ENCODE results near the gene RAE1.

The RAE1 gene

GRCh38 chr20:57374343-57374930, 23.4 kb downstream of the RAE1 start:
- no peak for DNase-seq

- no peak for DNase-seq
These were observed 24.0 kb downstream of the RAE1 start for GRCh38 chr20:57374931-57375651.

- DNase-seq, result no peak
These were observed 24.7 kb downstream of the RAE1 start for GRCh38 chr20:57375652-57376230.

DNA sequence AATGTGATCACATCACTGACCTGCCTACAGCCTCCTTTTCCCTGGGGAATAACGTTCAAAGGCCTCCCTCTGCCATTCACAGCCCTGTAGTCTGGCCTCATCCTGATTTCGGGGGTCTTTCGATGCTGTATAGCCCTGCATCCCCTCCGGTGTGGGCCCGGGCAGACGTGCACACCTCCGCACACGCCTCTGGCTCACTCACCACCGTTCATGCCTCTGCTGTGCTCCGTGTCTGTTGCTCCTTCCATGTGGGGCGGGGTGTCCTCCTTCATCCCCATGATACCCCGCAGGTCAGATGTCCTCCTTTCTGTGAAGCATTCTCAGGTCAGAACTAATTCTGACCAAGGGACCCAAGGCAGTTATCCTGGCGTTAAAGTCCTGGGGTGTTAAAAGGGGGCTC, 26.3 kb downstream of the RAE1 start:
- no peak for DNase-seq

DNA sequence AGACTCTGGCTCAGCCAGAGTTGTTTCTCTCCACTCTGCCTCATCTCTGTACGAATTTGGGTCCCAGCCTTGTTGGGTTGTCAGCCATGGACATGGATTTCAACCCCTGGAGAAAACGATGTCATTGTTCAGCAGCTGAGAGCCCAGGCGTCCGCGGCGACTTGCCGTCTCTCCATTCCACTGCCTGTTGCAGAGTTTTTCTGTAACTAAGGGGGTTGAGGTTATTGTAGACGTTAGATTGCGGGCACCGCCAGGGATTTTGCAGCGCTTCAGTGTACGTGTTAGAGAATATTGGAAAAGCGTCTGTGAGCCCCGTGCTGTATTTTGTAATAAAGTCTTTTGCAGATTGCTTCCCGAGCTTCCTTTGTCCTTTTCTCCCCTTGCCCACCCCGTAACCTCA, 27.1 kb downstream of the RAE1 start:
- DNase-seq, result no peak

- no peak for DNase-seq
These were observed 27.7 kb downstream of the RAE1 start for GRCh38 chr20:57378646-57379262.

DNA sequence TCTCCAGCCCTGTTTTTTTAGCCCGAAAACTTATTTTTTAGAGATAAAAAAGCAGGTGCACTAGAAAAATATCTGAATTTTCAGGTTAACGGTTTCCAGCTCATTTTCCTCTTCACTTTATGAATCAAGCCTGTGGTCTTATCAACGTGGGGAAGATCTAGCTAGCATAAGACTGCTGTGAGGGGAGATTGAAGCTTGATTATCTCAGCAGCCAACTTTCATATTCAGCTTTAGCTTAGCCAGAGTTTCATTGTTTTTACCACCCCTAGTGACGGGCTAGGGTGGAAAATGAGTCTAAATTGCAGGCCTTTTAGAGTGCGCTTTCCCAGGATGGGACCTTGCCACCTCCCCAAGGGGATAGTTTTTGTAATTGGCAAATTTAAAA, 28.2 kb downstream of the RAE1 start:
- no peak for DNase-seq

GRCh38 chr20:57380081-57380750, 29.2 kb downstream of the RAE1 start:
- DNase-seq, result no peak

DNA sequence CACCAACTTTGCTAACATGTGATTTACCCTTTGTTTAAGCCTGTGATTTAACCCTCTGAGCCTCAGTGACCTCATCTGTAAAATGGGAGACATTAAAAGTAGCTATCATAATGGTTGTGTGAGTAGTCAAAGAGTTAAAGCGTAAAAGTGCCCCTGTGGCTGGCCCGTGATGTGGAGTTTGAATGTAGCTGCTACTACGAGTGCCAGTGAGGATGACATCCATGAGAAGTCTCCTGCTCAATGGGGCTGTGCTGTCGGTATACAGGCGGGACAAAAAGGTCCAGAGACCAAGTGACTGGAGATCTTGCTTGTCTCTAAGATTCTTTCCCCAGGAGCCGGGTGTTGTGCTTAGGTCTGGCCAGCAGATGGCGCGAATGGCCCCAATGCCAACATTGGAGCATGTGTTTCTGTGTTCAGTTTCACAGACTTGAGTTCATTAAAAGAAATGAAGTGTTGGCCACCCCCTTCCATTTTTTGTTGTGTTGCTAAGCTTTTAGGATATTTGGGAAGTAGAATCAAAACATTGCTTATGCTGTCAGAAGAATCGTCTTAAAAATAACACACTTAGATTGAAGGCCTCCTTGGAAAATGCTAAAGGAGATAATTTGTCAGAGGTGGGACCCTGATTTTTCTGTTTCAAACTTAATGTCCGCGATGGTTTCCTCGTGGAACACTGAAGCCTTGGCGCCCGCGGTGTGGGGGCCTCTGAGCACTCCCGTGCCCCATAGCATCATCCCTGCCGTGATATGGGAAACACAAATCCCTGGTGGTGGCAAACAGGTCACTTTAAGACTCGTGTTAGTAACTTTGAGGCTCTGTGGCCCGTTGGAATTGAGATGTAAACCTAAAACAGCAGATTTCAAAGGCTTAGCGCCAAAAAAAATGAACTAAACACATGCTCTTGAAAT, 30.8 kb downstream of the RAE1 start:
- peak; percentile 92 for DNase-seq

- DNase-seq, result no peak
These were observed 31.5 kb downstream of the RAE1 start for GRCh38 chr20:57382516-57382915.

DNA sequence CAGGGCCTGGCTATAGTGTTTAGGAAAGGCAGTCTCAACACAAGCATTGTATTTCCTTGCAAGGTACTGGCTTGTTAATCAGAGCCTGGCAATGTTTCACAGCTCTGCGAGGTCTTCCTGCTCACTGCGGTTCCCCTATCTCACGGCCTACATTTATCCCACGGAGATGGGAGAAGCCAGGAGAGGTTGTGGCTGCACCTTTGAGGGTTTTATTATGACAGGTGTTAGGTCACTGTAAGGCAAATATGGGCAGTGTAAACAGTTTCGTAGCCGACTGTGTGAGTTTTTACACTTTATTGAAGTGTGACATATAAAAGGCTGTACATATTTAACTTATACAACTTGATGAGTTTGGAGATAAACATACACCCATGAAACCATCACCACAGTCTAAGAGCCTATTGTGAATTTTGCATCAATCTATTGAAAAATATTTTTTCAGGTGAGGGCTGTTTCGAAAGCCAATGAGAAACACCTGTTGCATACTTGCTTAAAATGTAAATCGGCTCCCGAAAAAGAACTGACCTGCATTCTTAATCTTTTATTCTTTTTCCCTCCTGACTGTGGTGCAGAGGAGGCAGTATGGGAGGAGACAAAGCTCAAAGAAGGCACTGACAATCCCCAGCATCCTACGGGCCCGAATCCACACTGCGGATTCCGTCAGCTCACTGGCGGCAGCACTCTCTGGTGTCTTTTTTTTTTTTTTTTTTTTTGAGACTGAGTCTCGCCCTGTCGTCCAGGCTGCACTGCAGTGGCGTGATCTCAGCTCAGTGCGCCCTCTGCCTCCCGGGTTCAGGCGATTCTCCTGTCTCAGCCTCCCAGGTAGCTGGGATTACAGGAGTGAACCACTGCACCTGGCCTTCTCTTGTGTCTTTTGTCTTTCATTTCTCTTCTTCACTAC, 32.6 kb downstream of the RAE1 start:
- no peak for DNase-seq

DNA sequence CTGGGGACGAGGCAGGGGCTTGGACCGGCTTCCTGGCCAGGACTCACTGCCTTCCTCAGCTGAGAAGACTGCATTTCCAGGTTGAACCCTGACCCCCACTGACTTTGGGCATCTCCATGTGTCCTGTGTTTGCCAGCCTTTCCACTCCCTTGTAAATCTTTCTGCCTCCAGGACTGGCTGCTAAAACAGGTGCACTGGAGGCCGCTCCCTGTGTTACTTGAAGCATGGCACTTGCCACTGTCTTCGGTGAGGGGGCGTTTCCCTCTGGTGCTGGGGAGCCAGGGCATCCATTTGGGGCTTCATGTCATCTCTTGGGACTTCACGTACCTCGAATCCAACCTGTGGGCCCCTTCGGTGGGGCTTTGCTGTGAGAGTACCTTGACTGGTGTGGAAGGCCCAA, 33.4 kb downstream of the RAE1 start:
- no peak for DNase-seq

DNA sequence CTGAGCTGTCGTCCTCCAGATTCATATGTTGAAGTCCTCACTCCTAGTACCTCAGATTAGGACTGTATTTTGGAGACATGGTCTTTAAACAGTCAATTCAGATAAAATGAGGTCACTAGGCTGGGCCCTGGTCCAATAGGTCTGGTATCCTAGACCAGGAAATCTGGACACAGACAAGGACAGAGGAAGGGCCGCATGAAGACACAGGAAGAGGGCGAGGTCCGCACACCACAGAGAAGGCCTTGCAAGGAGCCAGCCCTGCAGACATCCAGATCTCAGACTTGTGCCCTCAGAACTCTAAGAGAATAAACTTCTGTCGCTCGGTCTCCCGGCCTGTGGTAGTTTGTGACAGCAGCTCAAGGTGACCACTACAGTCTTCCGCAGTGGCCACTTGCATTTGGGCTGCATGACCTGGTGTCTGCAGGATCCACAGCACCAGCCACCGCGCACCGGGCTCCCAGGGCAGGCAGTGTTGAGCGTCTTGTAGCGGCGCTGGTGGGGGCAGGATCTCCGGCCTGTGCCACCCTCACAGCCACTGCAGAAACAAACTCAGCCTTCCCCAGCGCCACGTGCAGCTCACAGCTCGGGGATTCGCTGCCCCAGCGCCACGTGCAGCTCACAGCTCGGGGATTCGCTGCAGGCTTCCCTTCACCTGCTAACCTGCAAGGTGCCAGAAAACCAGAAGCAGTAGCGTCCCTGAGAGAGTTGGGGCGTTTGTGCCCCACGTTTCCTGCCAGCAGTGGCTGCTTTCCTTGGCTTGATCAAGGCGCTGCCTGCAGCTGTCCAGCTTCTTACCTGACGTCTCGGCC, 34.1 kb downstream of the RAE1 start:
- no peak for DNase-seq

- DNase-seq, result no peak
These were observed 34.9 kb downstream of the RAE1 start for GRCh38 chr20:57385940-57386339.

DNA sequence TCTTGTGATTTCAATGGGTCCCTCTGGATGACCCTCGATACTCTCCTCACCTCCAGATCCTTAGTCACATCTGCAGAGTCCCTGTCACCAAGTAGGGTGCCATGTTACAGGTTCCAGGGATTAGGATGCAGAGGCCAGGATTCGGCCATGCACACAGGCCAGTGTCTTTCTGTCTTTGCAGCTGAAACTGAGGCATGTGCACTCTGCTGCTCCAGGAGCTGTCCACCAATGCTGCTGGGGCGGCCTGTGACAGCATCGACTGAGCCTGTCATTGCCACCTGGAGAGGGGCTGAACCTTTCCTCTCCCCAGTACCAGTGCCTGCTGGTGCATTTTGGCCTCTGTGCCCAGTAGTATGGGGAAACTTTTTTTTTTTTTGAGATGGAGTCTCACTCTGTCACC, 35.7 kb downstream of the RAE1 start:
- DNase-seq, result no peak

DNA sequence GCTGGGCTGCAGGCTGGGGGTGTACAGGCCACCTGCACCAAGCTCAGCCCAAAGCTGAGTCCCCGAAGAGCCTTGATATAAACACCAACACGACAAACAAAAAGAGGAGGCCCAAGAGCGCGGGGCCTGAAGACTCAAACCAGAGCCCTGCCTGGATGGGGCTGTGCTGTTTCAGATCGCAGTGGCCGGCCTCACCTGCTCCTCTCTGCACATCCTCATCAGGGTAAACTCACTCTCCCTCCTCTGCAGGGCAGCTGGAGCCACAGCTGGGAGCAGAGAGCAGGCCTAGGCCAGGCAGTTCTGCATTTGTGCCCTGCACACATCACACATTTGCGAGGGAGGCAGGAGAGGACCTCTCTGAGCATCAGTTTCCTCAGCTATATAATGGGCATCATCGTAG, 36.4 kb downstream of the RAE1 start:
- no peak for DNase-seq

DNA sequence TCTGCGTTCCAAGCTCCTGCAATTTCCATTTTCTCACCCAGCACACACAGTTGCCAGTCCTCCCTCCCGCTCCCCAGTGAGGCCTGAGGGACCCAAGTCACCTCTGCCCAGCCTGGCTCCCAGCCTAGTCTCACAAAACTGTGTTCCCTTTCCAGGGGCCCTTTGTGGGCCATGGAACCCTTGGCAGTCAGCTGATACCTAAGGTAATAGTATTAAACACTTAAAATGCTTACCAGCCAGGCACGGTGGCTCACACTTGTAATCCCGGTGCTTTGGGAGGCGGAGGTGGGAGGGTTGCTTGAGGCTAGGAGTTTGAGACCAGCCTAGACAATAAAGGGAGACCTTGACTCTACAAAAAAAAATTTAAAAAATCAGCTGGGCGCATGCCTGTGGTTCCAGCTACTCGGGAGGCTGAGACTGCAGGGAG, 36.9 kb downstream of the RAE1 start:
- no peak for DNase-seq

GRCh38 chr20:57388953-57389694, 38.1 kb downstream of the RAE1 start:
- DNase-seq, result peak; percentile 74

All from eye (tissue), 1 donor.